IPS-15b (cell line): ENCODE results near the gene CENPS.
"Not testable (repeated sequence)": the region's sequence is repeated elsewhere in the genome, so short reads cannot be mapped to it uniquely, and the experiment has no call there.

Experiments used
- H3K27me3 ChIP-seq: one replicate; pipeline ENCODE4 v1.6.1; 2013; ENCODE audit warnings: low read length; ENCODE audit not compliant: control insufficient read depth, insufficient read depth
- H3K36me3 ChIP-seq: one replicate; pipeline ENCODE4 v1.6.1; 2013; ENCODE audit warnings: low read length; ENCODE audit not compliant: control insufficient read depth, insufficient read depth
- H3K4me1 ChIP-seq: one replicate; pipeline ENCODE4 v1.6.1; 2013; ENCODE audit warnings: mild to moderate bottlenecking, low read length; ENCODE audit not compliant: control insufficient read depth, insufficient read depth
- H3K4me3 ChIP-seq: one replicate; pipeline ENCODE4 v1.5.1; 2013; ENCODE audit warnings: low read depth, low read length
- H3K9ac ChIP-seq: one replicate; pipeline ENCODE4 v1.6.1; 2013; ENCODE audit warnings: low read depth, mild to moderate bottlenecking, low read length
- H3K9me3 ChIP-seq: one replicate; pipeline ENCODE4 v1.6.1; 2013; ENCODE audit warnings: mild to moderate bottlenecking, low read length; ENCODE audit not compliant: control insufficient read depth, insufficient read depth

CENPS gene

DNA sequence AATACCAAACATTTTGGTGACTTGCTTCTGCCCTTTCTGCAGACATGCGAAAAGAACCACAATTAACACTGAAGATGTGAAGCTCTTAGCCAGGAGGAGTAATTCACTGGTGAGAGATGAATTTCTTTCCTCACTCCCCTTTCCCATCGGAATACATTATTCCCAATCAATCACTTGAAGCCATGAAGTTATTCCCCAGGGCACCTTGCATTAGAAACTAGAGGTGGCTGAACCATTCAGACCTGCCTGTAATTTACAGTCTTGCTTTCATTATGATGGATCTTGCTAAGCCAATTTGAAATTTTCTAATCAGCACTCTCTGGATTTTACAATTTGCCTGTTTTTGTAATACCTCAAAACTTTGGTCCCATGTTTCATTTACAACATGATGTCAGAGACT lies 10.1 kb downstream of the CENPS start:
- Histone ChIP-seq H3K9me3 (no peaks in the 10 kb centered on the region), H3K36me3 (no peaks in the 10 kb centered on the region), H3K27me3 (no peaks in the 10 kb centered on the region), H3K4me3 (no peak overlapping the region), H3K4me1 (no peaks in the 10 kb centered on the region), H3K9ac (no peak overlapping the region)

DNA sequence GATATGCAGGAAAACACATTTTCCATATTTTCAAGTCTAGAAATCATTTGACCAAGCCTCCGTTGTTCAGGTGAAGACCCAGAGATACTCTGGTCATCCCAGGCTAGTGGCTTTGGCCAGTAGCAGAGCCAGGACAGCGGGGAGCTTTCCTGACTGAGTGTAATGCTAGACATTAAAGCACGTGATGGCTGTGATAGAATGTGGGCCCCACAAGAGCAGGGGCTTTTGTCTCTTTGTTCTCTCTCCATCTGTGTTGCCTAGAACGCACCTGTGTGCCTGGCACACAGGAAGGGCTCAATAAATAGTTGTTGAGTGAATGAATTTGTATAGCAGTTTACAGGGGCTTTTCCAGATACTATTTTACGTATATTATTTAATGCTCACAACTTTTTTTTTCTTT lies 10.6 kb downstream of the CENPS start:
- no peaks in the 10 kb centered on the region for H3K27me3 ChIP-seq
- H3K36me3 ChIP-seq = no peaks in the 10 kb centered on the region
- no peaks in the 10 kb centered on the region for H3K9me3 ChIP-seq
- H3K4me1 ChIP-seq = no peaks in the 10 kb centered on the region
- H3K9ac ChIP-seq = no peak overlapping the region
- H3K4me3 ChIP-seq = no peak overlapping the region

DNA sequence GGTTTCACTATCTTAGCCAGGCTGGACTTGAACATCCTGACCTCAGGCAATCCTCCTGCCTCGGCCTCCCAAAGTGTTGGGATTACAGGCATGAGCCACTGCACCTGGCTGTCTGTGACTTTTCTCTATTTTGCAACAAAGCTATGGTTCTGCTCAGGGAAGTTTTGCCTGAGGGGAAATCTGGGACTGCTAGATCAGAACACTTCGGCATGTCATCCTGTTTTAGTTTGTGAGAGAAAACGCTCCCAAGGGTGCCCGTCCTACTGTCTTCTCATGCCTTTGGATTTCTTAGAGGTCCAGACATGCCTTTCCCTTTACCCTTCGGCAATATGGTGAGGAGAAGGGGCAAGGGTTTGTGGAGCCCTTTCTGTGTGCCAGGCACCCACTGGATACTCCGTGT lies 14.0 kb downstream of the CENPS start:
- no peaks in the 10 kb centered on the region for H3K9me3 ChIP-seq
- no peaks in the 10 kb centered on the region for H3K36me3 ChIP-seq
- H3K4me3 ChIP-seq = no peak overlapping the region
- H3K4me1 ChIP-seq = no peaks in the 10 kb centered on the region
- H3K9ac ChIP-seq = no peak overlapping the region
- no peaks in the 10 kb centered on the region for H3K27me3 ChIP-seq

DNA sequence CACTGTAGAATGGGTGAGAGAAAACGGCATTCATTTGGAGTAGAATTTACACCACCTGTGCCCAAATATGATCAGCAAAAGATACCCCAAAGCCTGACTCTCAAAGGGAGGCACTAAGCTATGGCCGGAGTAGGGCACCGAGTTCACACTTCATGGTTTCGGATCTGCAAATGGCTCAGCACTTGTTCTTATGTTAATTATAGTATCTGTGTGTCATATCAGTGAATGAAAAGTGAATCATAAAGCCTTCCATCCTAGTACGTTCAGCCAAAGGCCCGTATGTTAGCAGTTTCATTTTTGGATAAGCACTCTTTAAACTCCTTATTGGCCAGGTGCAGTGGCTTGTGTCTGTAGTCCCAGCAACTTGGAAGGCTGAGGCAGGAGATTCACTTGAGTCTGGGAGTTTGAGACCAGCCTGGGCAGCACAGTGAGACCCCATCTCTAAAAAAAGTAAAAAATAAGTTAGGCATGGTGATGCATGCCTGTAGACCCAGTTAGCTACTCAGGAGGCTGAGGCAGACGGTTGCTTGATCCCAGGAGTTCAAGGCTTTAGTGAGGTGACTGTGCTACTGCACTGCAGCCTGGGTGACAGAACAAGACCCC lies 14.7 kb downstream of the CENPS start:
- Histone ChIP-seq H3K36me3 (no peaks in the 10 kb centered on the region), H3K9ac (no peak overlapping the region), H3K4me3 (no peak overlapping the region)

DNA sequence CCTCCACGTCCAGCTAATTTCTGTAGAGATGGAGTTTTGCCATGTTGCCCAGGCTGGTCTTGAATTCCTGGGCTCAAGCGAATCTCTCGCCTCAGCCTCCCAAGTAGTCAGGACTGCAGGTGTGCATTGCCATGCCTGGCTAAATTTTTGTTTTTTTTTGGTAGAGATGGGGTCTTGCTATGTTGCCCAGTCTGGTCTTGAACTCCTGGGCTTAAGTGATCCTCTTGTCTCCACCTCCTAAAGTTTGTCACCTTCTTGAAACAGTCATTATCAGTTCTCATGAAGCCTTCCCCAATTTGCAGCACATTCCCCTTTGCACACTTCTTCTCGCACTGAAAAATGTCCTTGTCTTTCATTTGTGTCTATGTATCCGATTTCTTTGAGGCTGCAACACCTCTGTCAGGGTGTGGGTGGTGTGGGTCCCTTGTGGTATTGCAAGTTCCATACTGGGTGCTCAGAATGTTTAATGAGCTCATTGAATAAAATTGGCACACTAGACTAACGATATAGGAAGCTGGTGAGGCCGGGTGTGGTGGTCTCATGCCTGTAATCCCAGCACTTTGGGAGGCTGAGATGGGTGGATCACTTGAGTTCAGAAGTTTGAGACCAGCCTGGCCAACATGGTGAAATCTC lies 16.7 kb downstream of the CENPS start:
- no peak overlapping the region for H3K9ac ChIP-seq
- H3K4me1 ChIP-seq = no peaks in the 10 kb centered on the region
- no peak overlapping the region for H3K4me3 ChIP-seq
- no peaks in the 10 kb centered on the region for H3K9me3 ChIP-seq
- no peaks in the 10 kb centered on the region for H3K27me3 ChIP-seq
- H3K36me3 ChIP-seq = no peaks in the 10 kb centered on the region

More for the DNA sequence above, 14.7 kb downstream of the CENPS start:
- Histone ChIP-seq H3K4me1 (no peaks in the 10 kb centered on the region), H3K9me3 (no peaks in the 10 kb centered on the region), H3K27me3 (no peaks in the 10 kb centered on the region)

DNA sequence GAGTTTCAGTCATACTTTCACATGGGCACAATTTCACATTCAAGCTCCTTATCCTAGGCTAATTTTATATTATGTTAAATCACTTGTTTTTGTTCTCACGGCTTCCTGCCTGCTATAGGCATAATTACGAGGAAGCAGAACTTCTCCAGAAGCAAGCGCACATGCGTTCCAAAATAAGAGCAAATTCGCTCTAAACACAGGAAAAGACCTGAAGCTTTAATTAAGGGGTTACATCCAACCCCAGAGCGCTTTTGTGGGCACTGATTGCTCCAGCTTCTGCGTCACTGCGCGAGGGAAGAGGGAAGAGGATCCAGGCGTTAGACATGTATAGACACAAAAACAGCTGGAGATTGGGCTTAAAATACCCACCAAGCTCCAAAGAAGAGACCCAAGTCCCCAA lies 19.5 kb downstream of the CENPS start, which contains the start of gene CORT:
Gene CORT, plus strand, starts transcription at position 281 of the 400 bp plus-strand sequence. CDS start 193 bp downstream, outside the sequence.
- H3K9me3 ChIP-seq = no peaks in the 10 kb centered on the region
- H3K4me3 ChIP-seq = no peak within 1 kb of the TSS
- no peaks in the 10 kb centered on the region for H3K4me1 ChIP-seq
- no peak within 1 kb of the TSS for H3K9ac ChIP-seq
- H3K36me3 ChIP-seq = no peaks in the 10 kb centered on the region
- H3K27me3 ChIP-seq = no peaks in the 10 kb centered on the region

DNA sequence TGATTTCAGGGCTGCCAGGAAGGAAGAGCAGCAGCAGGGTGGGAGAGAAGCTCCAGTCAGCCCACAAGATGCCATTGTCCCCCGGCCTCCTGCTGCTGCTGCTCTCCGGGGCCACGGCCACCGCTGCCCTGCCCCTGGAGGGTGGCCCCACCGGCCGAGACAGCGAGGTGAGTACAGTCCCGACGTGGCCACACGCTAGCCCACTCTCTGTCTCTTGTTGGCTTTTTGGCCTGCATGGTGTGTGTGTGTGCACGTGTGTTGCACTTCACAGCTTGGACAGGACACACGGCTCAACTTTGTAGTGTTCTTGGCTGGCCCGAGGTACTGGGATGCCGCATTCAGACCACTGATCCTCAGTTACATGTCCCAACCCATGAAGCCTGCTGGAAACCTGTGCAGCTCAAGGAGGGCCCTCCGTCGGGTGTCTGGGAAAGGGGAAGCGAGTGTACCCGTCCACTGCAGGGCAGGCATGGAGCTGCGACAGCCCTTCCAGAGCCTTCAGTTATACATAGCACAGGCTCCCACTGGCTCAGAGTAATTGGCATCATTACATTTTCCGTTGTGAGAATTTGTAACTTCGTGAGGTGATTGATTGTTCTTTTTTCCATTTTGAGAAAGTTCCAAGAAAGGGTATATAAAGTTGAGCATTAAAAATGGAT lies 20.1 kb downstream of the CENPS start:
- Histone ChIP-seq H3K4me3 (no peak overlapping the region), H3K4me1 (no peaks in the 10 kb centered on the region)

DNA sequence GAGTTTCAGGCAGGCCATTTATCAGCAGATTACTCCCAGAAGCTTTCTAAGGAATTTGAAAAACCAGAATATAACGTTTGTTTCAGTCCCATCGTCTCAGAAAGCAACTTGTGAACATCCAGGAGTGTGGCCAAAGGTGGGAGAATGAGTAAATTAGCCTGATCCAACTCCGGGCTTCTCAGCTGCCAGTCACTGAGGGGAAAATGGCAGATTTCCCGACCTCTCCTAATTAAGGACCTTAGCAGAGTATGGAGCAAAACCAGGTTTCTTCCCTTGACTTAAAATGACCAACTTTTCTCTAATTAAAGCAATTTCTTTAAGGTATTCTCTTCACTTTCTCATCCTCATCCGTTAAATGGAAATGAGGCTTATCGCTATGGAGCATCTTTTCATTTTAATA lies 20.6 kb downstream of the CENPS start:
- no peak overlapping the region for H3K9ac ChIP-seq
- no peak overlapping the region for H3K4me3 ChIP-seq
- no peaks in the 10 kb centered on the region for H3K27me3 ChIP-seq

More for the DNA sequence above, 20.1 kb downstream of the CENPS start:
- H3K27me3 ChIP-seq = no peaks in the 10 kb centered on the region
- no peaks in the 10 kb centered on the region for H3K9me3 ChIP-seq
- H3K9ac ChIP-seq = no peak overlapping the region
- H3K36me3 ChIP-seq = no peaks in the 10 kb centered on the region

DNA sequence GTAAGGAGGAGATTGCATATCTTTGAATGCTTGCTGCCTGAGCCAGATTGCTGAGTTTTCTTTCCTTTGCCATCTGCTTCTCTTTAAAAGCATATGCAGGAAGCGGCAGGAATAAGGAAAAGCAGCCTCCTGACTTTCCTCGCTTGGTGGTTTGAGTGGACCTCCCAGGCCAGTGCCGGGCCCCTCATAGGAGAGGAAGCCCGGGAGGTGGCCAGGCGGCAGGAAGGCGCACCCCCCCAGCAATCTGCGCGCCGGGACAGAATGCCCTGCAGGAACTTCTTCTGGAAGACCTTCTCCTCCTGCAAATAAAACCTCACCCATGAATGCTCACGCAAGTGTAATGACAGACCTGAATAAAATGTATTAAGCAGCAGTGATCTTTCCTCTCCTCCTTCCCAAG lies 21.1 kb downstream of the CENPS start:
- peak overlapping the region; percentile 8 for H3K4me3 ChIP-seq
- H3K36me3 ChIP-seq = no peaks in the 10 kb centered on the region
- no peaks in the 10 kb centered on the region for H3K27me3 ChIP-seq
- no peak overlapping the region for H3K9ac ChIP-seq
- no peaks in the 10 kb centered on the region for H3K9me3 ChIP-seq
- H3K4me1 ChIP-seq = no peaks in the 10 kb centered on the region

More for the DNA sequence above, 20.6 kb downstream of the CENPS start:
- Histone ChIP-seq H3K9me3 (no peaks in the 10 kb centered on the region), H3K36me3 (no peaks in the 10 kb centered on the region), H3K4me1 (no peaks in the 10 kb centered on the region)

DNA sequence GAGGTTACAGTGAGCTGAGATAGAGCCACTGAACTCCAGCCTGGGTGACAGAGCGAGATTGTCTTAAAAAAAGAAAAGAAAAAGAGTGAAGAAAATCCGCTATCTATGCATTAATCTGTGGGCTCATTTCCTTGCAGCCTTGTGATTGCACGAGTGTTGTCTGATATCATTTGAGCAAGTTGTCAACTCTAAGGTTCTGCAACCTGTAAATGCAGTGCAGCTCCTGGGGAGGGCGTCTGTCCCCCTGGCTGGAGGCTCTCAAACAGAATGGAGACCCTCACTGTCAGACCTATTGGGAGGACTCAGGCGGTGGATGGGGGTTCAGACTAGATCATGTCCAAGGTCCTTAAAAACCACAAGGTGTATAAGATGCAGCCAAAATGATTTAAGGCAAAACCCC lies 25.8 kb downstream of the CENPS start:
- Histone ChIP-seq H3K9ac (no peak overlapping the region), H3K27me3 (no peaks in the 10 kb centered on the region), H3K36me3 (peaks cover 8% of the 10 kb centered on the region), H3K4me1 (no peaks in the 10 kb centered on the region), H3K4me3 (no peak overlapping the region), H3K9me3 (no peaks in the 10 kb centered on the region)

DNA sequence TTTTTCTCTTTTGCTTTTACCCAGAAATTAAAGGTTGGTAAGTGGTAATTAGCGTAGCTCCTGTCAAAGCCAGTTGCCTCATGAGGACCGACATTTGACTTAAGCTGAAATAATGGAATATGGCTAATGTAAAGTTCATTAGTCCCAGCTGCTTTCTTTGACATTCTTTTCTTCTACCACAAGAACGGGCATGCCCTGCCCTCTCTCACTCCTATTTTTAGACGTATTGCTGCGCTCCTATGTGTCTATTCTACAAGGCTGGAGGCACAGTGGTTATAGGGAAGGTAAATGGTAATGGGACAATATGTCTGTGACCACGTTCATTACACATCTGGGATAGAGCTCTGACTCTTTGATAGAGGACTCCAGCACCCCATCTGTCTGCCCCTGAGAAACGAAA lies 26.4 kb downstream of the CENPS start:
- Histone ChIP-seq H3K36me3 (peaks cover 14% of the 10 kb centered on the region), H3K9ac (no peak overlapping the region)

DNA sequence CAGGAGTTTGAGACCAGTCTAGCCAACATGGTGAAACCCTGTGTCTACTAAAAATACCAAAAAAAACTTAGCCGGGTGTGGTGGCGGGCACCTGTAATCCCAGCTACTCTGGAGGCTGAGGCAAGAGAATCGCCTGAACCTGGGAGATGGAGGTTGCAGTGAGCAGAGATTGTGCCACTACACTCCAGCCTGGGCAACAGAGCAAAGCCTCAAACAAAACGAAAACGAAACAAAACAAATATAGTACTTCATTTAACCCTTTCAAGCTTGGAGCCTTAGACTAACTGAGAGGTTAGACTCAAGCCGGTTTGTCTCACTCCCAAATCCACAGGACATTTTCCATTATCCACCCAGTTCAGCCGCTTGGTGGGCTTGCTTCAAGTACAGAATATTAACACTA lies 27.2 kb downstream of the CENPS start:
- H3K9ac ChIP-seq, H3K9me3 ChIP-seq, H3K27me3 ChIP-seq, H3K4me3 ChIP-seq, H3K4me1 ChIP-seq: not testable (repeated sequence)
- H3K36me3 ChIP-seq = peaks cover 19% of the 10 kb centered on the region

More for the DNA sequence above, 26.4 kb downstream of the CENPS start:
- no peak overlapping the region for H3K4me3 ChIP-seq
- no peaks in the 10 kb centered on the region for H3K9me3 ChIP-seq
- H3K27me3 ChIP-seq = no peaks in the 10 kb centered on the region
- H3K4me1 ChIP-seq = no peaks in the 10 kb centered on the region
